Measurements from ENCODE around the gene NKAIN2. TPM values are rescaled to one million over a fixed set of nuclear protein-coding genes. Genes with fewer than 3 reads are reported as not detected.

NKAIN2 gene
- total and polyA plus RNA-seq, 8 donors, result 0.02 to 0.09 TPM; not detected in 6

- WGBS, 2 donors, result 47 to 60% methylated on average over 4 of the region's 4 CpGs
- H3K4me1 ChIP-seq, result no peaks in the 10 kb centered on the region
- ATAC-seq (no peak), FAIRE-seq (no peak), DNase-seq (no peak)
- H3K4me3 ChIP-seq, result no peak overlapping the region
- no peaks in the 10 kb centered on the region for H3K27me3 ChIP-seq
- no peaks in the 10 kb centered on the region for H3K36me3 ChIP-seq
- no peaks in the 10 kb centered on the region for H3K9me3 ChIP-seq
- no peak overlapping the region for H3K27ac ChIP-seq
- intact Hi-C loops (cut with DNase I), result no loop called here
- TF ChIP-seq CTCF (IDR thresholded peaks at IDR 0.05), result no peak
Measured at GRCh38 chr6:124520514-124520913, 716.8 kb downstream of the NKAIN2 start.

DNA sequence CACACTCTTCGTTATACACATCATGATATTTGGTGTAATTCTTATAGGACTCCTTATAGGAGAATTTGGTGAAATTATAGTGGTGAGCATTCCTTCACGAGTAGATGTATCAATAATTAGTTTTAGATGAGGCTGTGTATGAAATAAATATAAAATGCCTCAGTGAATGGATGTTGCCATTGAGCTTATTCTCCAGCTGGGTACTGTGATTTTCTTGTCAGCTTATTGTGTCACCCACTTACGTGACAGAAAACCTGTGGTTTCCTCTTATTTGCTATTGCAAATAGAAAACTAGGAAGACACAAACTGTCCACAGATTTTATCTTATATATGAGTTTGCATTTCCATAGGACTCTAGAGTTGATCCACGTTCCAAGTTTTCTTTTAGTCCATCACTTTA is 718.7 kb downstream of the NKAIN2 start:
- DNase-seq, result no peak
- H3K9me3 ChIP-seq, result no peaks in the 10 kb centered on the region
- no peaks in the 10 kb centered on the region for H3K36me3 ChIP-seq
- no peak for TF ChIP-seq CTCF (IDR thresholded peaks at IDR 0.05)
- ATAC-seq, result no peak
- H3K4me3 ChIP-seq, result no peak overlapping the region
- intact Hi-C loops (cut with DNase I), result no loop called here
- 55 to 79% methylated on average over 4 of the region's 4 CpGs for WGBS, 2 donors
- no peaks in the 10 kb centered on the region for H3K27me3 ChIP-seq
- no peak for FAIRE-seq
- no peaks in the 10 kb centered on the region for H3K4me1 ChIP-seq
- H3K27ac ChIP-seq, result no peak overlapping the region

DNA sequence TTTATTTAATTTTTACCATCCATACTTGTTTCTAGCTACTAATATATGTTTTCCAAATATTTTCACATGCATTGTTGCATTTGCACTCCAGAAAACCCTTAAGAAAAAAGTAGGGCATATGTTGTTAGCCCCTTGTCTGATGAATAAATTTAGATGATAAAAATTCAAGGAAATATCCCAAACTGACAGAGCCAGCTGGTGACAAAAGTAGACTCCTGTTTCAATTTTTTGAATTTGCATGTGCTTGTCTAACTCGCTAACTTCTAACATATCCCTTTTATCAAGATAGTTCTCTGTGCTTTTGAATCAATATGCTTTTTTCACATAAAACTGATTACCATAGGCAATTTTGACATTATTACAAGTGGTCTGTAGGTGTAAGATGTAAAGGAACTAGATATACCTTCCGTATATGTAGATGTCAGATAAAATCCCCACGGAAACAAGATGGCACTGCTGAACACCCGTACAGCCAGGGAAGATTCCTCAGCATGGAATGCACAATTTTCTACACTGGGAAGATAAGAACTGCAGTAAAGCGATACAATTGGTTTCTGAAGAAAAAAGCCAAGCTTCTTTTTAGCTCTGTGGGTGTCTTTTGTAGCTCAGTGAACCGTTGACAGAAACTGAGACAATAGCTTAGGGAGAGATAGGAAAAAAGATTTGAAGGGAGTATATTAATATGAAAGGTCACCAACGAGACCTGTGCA is 721.0 kb downstream of the NKAIN2 start:
- no peak for ATAC-seq
- H3K36me3 ChIP-seq, result no peaks in the 10 kb centered on the region
- DNase-seq, result no peak
- TF ChIP-seq CTCF (IDR thresholded peaks at IDR 0.05), result no peak
- FAIRE-seq, result no peak
- 44 to 53% methylated on average over 7 of the region's 7 CpGs for WGBS, 2 donors
- no peaks in the 10 kb centered on the region for H3K4me1 ChIP-seq
- intact Hi-C loops (cut with DNase I), result no loop called here
- H3K27me3 ChIP-seq, result no peaks in the 10 kb centered on the region
- no peak overlapping the region for H3K4me3 ChIP-seq
- H3K27ac ChIP-seq, result no peak overlapping the region
- H3K9me3 ChIP-seq, result no peaks in the 10 kb centered on the region

DNA sequence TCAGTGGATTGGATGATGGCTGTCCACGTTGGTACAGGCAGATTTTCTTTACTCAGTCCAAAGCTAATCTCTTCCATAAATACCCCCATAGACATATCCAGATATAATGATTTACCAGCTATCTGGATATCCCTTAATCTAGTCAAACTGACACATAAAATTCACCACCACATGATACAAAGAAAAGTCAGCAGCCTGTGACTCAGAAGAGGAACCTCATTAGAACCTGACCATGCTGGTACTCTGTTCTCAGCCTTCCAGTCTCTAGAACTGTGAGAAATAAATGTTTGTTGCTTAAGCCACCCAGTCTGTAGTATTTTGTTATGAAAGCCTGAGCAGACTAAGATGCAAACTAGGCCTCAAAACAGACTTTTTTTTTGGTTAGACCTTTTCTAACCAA is 727.3 kb downstream of the NKAIN2 start:
- DNase-seq (no peak), ATAC-seq (no peak), FAIRE-seq (no peak)
- WGBS, 2 donors, result 36 to 37% methylated on average over 1 of the region's 1 CpG
- no peak overlapping the region for H3K27ac ChIP-seq
- H3K36me3 ChIP-seq, result no peaks in the 10 kb centered on the region
- intact Hi-C loops (cut with DNase I), result no loop called here
- no peaks in the 10 kb centered on the region for H3K9me3 ChIP-seq
- no peak overlapping the region for H3K4me3 ChIP-seq
- no peaks in the 10 kb centered on the region for H3K27me3 ChIP-seq
- TF ChIP-seq CTCF (IDR thresholded peaks at IDR 0.05), result no peak
- H3K4me1 ChIP-seq, result no peaks in the 10 kb centered on the region

GRCh38 chr6:124535299-124535698 is 731.6 kb downstream of the NKAIN2 start:
- Histone ChIP-seq H3K36me3 (no peaks in the 10 kb centered on the region), H3K4me3 (no peak overlapping the region), H3K27ac (no peak overlapping the region), H3K9me3 (no peaks in the 10 kb centered on the region), H3K27me3 (no peaks in the 10 kb centered on the region), H3K4me1 (no peaks in the 10 kb centered on the region)
- WGBS, 2 donors, result 9 to 16% methylated on average over 1 of the region's 1 CpG
- DNase-seq (no peak), ATAC-seq (no peak), FAIRE-seq (no peak)
- intact Hi-C loops (cut with DNase I), result no loop called here
- TF ChIP-seq CTCF (IDR thresholded peaks at IDR 0.05), result no peak
